Measurements from ENCODE around the gene KRABD2.

The KRABD2 gene

GRCh38 chr17:8376271-8377067, at the start of gene KRABD2:
KRABD2 (minus strand) TSS chr17:8376704.
- DNase-seq, result peak; percentile 83 to 95 (median 94)
- peak within 1 kb of the TSS; percentile 50 to 79 (median 68) for H3K4me3 ChIP-seq
- H3K9me3 ChIP-seq, result no peaks in the 10 kb centered on the region
- peaks cover 0 to 48% (median 0%) of the 10 kb centered on the region in 3 donors for H3K36me3 ChIP-seq
- peak; percentile 63 to 73 for TF ChIP-seq POLR2A (IDR thresholded peaks at IDR 0.05)
- TF ChIP-seq, protein P1, sequence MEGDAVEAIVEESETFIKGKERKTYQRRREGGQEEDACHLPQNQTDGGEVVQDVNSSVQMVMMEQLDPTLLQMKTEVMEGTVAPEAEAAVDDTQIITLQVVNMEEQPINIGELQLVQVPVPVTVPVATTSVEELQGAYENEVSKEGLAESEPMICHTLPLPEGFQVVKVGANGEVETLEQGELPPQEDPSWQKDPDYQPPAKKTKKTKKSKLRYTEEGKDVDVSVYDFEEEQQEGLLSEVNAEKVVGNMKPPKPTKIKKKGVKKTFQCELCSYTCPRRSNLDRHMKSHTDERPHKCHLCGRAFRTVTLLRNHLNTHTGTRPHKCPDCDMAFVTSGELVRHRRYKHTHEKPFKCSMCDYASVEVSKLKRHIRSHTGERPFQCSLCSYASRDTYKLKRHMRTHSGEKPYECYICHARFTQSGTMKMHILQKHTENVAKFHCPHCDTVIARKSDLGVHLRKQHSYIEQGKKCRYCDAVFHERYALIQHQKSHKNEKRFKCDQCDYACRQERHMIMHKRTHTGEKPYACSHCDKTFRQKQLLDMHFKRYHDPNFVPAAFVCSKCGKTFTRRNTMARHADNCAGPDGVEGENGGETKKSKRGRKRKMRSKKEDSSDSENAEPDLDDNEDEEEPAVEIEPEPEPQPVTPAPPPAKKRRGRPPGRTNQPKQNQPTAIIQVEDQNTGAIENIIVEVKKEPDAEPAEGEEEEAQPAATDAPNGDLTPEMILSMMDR (IDR thresholded peaks at IDR 0.05), result peak; percentile 34 to 64 (median 56)
- H3K27me3 ChIP-seq, result no peaks in the 10 kb centered on the region
- peaks cover 0 to 36% (median 12%) of the 10 kb centered on the region in 4 donors for H3K4me1 ChIP-seq
- peak within 1 kb of the TSS; percentile 78 to 84 (median 80) for H3K27ac ChIP-seq

- no peak for DNase-seq
- Histone ChIP-seq H3K4me1 (peaks cover 0 to 22% (median 6%) of the 10 kb centered on the region in 4 donors), H3K36me3 (no peaks in the 10 kb centered on the region), H3K27ac (peak overlapping the region in 1 of 4 donors; percentile 1), H3K9me3 (no peaks in the 10 kb centered on the region), H3K4me3 (no peak overlapping the region), H3K27me3 (no peaks in the 10 kb centered on the region)
- TF ChIP-seq POLR2A (IDR thresholded peaks at IDR 0.05), result no peak
- TF ChIP-seq, protein P1 (IDR thresholded peaks at IDR 0.05), result no peak
Observed at GRCh38 chr17:8421571-8421970, 45.1 kb upstream of the KRABD2 start.

DNA sequence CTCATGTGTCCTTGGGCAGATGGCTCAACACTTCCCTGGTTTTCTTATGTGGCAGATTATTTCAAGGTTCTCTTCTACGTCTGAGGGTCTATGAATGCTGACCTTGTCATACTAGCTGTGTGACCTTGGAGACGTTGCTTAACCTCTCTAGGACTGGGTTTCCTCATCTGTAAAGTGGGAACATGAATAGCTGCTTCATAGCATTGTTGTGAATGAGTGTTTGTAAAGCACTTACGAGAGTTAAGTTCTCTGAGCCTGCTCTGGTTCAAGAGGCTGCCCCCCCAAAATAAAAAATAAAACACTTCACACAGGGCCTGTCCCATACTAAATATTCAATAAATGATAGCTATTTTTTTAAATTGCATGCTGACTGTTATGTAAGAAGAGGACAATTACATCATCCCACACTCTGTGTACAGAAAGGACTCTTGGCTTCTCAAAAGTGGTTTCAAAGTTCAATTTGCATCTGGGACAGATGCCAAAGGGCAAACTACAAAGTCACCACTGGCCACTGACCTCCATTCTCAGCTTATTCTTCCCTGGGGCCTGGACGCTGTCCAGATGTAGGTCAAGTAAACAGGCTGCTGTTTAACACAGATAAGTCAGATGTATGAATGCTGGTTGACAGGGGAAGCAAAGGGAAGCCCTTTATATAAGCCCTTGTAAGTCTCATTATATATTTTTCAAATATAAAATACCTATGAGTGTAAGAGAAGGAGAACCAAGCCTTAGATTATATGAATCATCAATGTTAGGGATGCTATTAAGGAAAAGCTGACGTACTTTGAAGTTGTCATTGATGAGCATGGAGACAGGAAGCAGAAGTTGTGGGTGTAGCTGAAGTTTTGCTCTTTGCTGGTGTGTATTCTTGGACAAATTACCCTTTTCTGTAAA, 43.8 kb upstream of the KRABD2 start:
- DNase-seq, result peak; percentile 23 to 82 (median 66)
- H3K9me3 ChIP-seq, result no peaks in the 10 kb centered on the region
- H3K27me3 ChIP-seq, result no peaks in the 10 kb centered on the region
- H3K4me1 ChIP-seq, result peaks cover 0 to 21% (median 5%) of the 10 kb centered on the region in 4 donors
- H3K27ac ChIP-seq, result peak overlapping the region in 3 of 4 donors; percentile 36 to 71 (median 54)
- no peak overlapping the region for H3K4me3 ChIP-seq
- H3K36me3 ChIP-seq, result no peaks in the 10 kb centered on the region
- TF ChIP-seq POLR2A (IDR thresholded peaks at IDR 0.05), result no peak
- TF ChIP-seq, protein P1 (IDR thresholded peaks at IDR 0.05), result no peak

DNA sequence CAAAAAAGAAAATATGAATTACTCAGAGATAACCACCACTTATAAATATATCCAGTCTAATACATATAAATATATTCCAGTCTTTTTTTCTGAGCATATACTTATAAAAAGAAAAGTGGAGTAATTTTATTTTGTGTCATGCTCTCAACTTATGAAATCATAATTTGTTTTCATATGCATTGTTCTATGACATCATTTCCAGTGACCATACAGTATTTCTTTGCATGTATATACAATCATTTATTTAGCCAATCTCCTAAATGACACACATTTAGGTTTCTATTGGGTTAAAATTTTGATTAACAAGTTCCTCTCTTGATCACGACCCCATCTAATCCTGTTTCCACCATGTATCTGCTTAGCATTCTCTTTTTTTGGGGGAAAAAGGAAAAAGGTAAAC, 42.8 kb upstream of the KRABD2 start:
- Histone ChIP-seq H3K9me3 (no peaks in the 10 kb centered on the region), H3K36me3 (no peaks in the 10 kb centered on the region), H3K27ac (no peak overlapping the region), H3K4me3 (no peak overlapping the region), H3K4me1 (peaks cover 0 to 21% (median 5%) of the 10 kb centered on the region in 4 donors), H3K27me3 (no peaks in the 10 kb centered on the region)
- TF ChIP-seq, protein P1 (IDR thresholded peaks at IDR 0.05), result no peak
- TF ChIP-seq POLR2A (IDR thresholded peaks at IDR 0.05), result no peak
- no peak for DNase-seq

- Histone ChIP-seq H3K4me1 (peaks cover 0 to 21% (median 5%) of the 10 kb centered on the region in 4 donors), H3K27me3 (no peaks in the 10 kb centered on the region), H3K4me3 (no peak overlapping the region), H3K27ac (no peak overlapping the region), H3K9me3 (no peaks in the 10 kb centered on the region), H3K36me3 (no peaks in the 10 kb centered on the region)
- DNase-seq, result no peak
- no peak for TF ChIP-seq POLR2A (IDR thresholded peaks at IDR 0.05)
- TF ChIP-seq, protein P1 (IDR thresholded peaks at IDR 0.05), result no peak
Observed at GRCh38 chr17:8418471-8418870, 42.0 kb upstream of the KRABD2 start.

Data from Peyer's patch (tissue), 4 donors.